Mesodermal cell (in vitro differentiated cells): ENCODE results near the gene MXD1.

Experiments
- H3K27ac ChIP-seq: 2 replicates; pipeline ENCODE4 v1.7.0; 2013; ENCODE audit warnings: mild to moderate bottlenecking, low read depth, low read length, moderate library complexity; ENCODE audit not compliant: severe bottlenecking
- H3K36me3 ChIP-seq: 2 replicates; pipeline ENCODE4 v1.7.1; 2013; ENCODE audit warnings: mild to moderate bottlenecking, low read length, moderate library complexity; ENCODE audit not compliant: control insufficient read depth, insufficient read depth
- H3K4me1 ChIP-seq: one replicate; pipeline ENCODE4 v1.7.1; 2013; ENCODE audit warnings: mild to moderate bottlenecking, low read length; ENCODE audit not compliant: insufficient read depth, control insufficient read depth, poor library complexity, severe bottlenecking
- H3K4me3 ChIP-seq: 2 replicates; pipeline ENCODE4 v1.7.0; 2013; ENCODE audit warnings: low read length, control low read depth, mild to moderate bottlenecking; ENCODE audit not compliant: insufficient read depth, poor library complexity, severe bottlenecking; ENCODE audit errors: extremely low read depth
- H3K9me3 ChIP-seq: 2 replicates; pipeline ENCODE4 v1.7.1; 2013; ENCODE audit warnings: mild to moderate bottlenecking, low read length, moderate library complexity; ENCODE audit not compliant: control insufficient read depth
- WGBS, 2 experiments: methylation state at CpG; one replicate each; pipeline ENCODE4 v1.1.5; 2013; ENCODE audit warnings: missing lambda C conversion rate in 2 of 2; ENCODE audit not compliant: insufficient coverage in 2 of 2; 5-methylcytosine and 5-hydroxymethylcytosine counted together

MXD1 gene

DNA sequence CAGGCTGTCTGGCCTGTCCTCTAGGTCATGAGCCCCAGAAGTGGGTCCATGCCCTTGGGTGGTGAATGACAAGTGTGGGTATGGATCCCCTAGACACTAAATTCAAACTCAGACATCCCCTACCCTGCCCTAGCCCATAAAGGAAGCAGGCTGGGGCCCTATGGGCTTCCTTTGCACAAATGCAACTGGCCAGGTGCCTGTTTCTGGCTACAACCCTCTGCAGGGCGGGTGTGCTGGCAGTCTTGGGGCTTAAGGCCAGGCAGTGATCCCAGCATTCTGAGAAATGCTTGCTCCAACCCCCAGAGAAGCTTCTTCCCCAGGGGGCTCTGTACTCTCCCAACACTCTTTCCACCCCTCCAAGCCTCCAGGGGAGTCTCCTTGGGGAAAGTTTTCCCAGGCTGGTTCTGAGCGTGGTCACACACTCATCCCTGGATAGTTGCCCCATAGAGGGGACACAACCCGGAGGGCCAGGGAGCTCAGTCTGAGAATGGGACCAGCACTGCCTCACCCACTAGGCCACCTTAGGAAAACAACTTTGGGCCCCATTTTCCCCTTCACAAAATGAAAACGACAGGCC, 63.1 kb downstream of the MXD1 start:
- H3K9me3 ChIP-seq = no peaks in the 10 kb centered on the region
- no peaks in the 10 kb centered on the region for H3K36me3 ChIP-seq
- H3K4me1 ChIP-seq = no peaks in the 10 kb centered on the region
- H3K27ac ChIP-seq = no peak overlapping the region
- 70 to 98% methylated on average over 2 to 4 of the region's 4 CpGs for WGBS, 2 experiments
- H3K4me3 ChIP-seq = no peak overlapping the region

DNA sequence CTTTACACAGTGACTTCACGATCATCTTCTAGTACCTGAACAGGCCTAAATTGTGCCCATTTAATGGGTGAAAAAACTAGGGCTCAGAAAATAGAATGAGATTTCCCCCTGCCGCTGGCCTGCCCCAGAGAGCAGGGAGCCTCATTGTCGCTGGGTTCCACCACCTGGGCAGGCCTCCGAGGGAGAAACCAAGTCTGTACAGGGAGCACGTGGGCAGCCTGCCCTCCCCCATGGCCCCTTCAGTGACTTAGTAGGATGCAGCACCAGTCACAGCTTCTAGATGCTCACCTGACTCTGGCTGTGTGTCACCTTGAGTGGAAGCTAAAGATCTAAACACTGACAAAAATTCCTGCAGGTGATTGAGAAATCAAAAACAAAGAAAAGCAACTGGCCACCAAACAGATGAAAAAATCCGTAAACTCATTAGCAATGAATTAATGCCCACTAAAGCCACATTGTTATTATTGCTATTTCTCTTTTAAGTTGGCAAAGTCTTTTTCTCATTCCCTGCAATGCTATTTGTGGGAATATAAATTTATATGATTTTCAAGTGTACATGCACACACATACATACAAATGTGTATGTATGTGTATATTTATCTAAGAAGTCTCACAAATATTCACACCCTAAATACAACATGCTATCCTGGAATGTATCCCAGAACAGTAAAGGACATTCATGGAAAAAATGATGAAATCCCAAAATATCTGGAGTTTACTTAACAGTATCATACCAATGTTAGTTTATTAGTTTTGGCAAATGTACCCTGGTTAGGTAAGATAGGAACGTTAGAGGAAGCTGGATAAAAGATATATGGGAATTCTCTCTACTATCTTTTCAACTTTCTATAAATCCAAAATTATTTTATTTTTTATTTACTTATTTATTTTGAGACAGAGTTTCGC, 65.2 kb downstream of the MXD1 start:
- H3K36me3 ChIP-seq = no peaks in the 10 kb centered on the region
- no peak overlapping the region for H3K27ac ChIP-seq
- no peaks in the 10 kb centered on the region for H3K4me1 ChIP-seq
- H3K4me3 ChIP-seq = no peak overlapping the region
- no peaks in the 10 kb centered on the region for H3K9me3 ChIP-seq
- 86 to 94% methylated on average over 3 to 5 of the region's 8 CpGs for WGBS, 2 experiments

DNA sequence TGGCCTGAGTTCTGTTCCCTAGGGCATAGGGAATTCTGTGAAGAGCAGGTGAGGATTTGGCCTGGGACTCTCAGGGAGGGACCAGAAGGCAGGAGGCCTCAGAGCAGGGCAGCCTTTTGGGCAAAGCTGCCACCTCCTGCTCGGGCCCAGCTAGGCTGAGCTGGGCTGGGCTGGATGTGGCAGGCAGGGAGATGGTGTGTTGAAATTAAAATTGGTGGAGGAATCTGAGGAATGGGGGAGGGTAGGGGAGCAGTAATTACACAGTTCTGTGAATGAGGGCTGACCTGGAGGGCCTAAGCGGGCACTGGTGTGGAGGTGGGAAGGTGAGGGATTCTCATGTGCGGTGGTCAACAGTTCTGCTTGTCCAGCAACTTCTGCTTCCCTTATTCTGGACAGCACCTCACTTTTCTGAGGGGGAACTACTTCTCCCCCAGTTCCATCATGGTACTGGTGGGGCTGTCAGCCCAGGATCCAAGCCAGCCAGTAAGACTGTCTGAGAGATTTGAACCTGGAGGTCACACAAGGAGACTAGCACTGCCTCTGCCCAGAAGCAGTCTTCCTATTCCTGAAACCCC, 68.6 kb downstream of the MXD1 start:
- no peak overlapping the region for H3K27ac ChIP-seq
- no peaks in the 10 kb centered on the region for H3K9me3 ChIP-seq
- H3K36me3 ChIP-seq = no peaks in the 10 kb centered on the region
- H3K4me1 ChIP-seq = no peaks in the 10 kb centered on the region
- H3K4me3 ChIP-seq = no peak overlapping the region
- 83 to 100% methylated on average over 1 to 2 of the region's 3 CpGs for WGBS, 2 experiments

DNA sequence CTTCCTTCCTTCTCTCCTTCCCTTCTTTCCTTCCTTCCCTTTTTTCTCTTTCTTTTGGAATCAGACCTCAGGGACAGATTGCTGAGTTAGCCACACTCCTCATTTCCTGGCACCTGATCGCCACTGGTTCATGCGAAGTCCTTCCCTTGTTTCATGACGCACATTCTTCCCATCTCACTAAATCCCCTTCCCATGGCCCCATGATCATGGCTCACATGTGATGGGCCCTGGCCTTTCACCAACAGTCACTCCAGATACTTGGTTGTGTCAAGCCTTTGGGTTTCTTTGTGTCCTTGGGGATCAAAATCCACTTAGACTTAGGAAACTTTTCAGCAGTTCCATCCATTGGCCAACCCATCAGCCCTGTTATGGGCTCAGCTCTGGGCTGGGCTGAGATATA, 70.3 kb downstream of the MXD1 start:
- WGBS, 2 experiments = 96 to 100% methylated on average over 3 of the region's 3 CpGs
- H3K4me3 ChIP-seq = no peak overlapping the region
- no peaks in the 10 kb centered on the region for H3K9me3 ChIP-seq
- H3K36me3 ChIP-seq = no peaks in the 10 kb centered on the region
- no peak overlapping the region for H3K27ac ChIP-seq
- no peaks in the 10 kb centered on the region for H3K4me1 ChIP-seq

DNA sequence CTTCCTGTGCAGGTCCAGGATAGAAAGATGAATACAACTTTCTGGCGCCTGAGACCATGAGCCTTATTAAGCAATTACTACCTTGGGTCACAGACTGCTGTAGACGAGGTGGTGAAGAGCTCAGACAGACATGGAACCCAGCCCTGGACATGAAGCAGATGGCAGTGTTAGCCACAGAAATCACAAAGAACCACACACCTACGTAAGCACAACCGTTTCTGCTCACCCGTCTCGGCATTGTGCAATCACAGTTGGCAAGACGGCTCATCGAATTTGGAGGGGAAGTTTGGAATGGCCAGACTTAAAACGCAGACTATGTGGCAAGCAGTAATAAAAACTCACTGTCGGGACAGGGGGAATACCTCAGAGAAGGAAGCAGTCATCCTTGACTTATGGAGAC, 70.8 kb downstream of the MXD1 start:
- Histone ChIP-seq H3K4me1 (no peaks in the 10 kb centered on the region), H3K9me3 (no peaks in the 10 kb centered on the region), H3K4me3 (no peak overlapping the region), H3K36me3 (no peaks in the 10 kb centered on the region), H3K27ac (no peak overlapping the region)
- WGBS, 2 experiments = 93 to 95% methylated on average over 10 of the region's 10 CpGs

DNA sequence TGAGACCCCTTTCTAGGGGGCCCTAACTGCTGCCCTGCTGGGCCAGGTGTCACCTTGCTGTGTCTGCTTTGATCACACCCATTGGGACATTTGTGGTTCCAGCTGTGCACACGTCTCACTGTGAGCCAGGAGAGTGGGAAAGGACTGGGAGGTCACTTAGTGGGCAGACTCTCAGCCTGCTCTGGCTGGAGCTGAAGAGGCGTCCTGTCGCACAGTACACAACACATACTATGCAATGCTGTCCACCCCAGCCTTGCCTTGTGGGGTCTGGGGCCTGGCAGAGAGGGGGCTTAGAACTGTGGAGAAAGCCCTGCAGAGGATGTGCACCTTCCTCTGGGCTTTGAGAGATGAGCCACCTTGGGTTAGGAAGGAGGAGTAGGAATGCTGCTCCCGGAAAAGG, 71.8 kb downstream of the MXD1 start:
- H3K27ac ChIP-seq = no peak overlapping the region
- no peak overlapping the region for H3K4me3 ChIP-seq
- no peaks in the 10 kb centered on the region for H3K9me3 ChIP-seq
- no peaks in the 10 kb centered on the region for H3K36me3 ChIP-seq
- H3K4me1 ChIP-seq = no peaks in the 10 kb centered on the region
- 85% methylated on average over 2 of the region's 4 CpGs; no CpG with 5 or more reads in 1 of the 2 experiments for WGBS, 2 experiments

DNA sequence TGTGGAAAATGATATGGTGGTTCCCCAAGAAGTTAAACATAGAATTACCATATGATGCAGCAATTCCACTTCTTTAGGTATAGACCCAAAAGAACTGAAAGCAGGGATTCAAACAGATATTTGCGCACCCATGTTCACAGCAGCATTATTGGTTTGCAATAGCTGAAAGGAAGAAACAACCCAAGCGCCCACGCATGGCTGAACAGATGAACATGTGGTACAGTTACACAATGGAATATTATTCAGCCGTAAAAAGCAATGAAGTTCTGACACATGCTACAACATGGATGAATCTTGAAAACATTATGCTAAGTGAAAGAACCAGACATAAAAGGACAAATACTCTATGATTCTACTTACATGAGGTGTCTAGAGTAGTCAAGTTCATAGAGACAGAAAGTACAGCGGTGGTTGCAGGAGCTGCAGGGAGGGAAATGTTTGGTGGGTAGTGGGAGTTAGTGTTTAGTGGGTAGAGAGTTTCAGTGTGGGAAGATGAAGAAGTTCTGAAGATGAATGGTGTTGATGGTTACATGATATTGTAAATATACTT, 73.3 kb downstream of the MXD1 start:
- Histone ChIP-seq H3K27ac (no peak overlapping the region), H3K36me3 (no peaks in the 10 kb centered on the region), H3K9me3 (no peaks in the 10 kb centered on the region), H3K4me3 (no peak overlapping the region), H3K4me1 (no peaks in the 10 kb centered on the region)
- 98 to 100% methylated on average over 1 to 4 of the region's 5 CpGs for WGBS, 2 experiments

DNA sequence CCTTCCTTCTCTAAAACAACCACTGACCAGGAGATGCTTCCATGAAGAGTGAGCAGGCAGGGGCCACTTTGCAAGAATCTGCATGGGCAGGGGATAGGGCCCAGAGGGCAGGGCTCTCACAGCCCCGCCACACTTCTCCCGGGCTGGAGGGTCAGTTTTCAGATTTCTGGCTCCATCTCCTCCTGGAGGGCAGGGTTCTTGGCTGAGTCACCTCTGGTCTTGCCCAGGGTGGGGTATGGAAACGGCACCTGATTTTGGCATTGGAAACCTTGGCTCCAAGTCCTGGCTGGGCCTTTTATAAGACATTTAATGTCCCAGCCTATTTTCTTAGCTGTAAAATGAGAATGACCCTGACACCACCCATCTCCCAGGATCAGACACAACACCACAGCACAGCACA, 74.1 kb downstream of the MXD1 start:
- H3K4me3 ChIP-seq = no peak overlapping the region
- 50 to 82% methylated on average over 1 to 3 of the region's 3 CpGs for whole genome bisulfite sequencing, 2 experiments
- no peaks in the 10 kb centered on the region for H3K36me3 ChIP-seq
- H3K4me1 ChIP-seq = no peaks in the 10 kb centered on the region
- H3K27ac ChIP-seq = no peak overlapping the region
- no peaks in the 10 kb centered on the region for H3K9me3 ChIP-seq

DNA sequence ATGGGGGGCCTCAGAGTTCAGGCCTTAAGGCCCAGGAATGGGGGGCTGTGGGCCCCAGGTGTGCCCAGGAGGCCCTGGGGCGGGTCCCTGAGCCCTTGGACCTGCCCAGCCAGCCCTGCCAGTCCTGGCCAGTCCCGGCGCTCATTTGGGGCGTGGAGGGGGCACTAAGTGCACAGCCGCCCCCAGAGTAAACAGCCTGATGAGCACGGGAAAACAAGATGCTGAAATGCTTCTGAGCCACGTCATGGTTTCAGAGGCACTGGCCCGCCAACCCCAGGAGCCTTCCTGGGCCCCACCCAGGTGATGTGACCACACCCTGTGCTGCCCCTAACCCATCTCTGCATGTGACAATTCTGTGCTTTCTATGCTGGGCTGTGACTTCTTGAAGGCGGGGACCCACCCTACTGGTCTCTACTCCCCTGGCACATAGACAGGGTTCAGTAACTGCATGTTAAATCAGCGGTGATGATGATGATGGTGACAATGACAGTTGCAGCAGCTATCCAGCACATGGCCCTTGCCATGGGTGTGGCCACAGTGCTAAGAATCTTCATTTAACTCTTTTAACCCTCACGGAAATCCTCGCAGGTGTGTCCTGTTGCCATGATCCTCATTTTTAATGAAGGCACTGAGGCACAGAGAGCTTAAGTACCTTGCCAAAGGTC, 74.7 kb downstream of the MXD1 start:
- Histone ChIP-seq H3K9me3 (no peaks in the 10 kb centered on the region), H3K36me3 (no peaks in the 10 kb centered on the region), H3K4me3 (no peak overlapping the region), H3K4me1 (no peaks in the 10 kb centered on the region), H3K27ac (no peak overlapping the region)
- 95% methylated on average over 11 of the region's 12 CpGs for WGBS, 2 experiments
